Naive thymus-derived CD4-positive, alpha-beta T cell (primary cell): ENCODE measurements around the gene FBXO2. TPM values are rescaled to one million over a fixed set of nuclear protein-coding genes. Genes with fewer than 3 reads are reported as not detected.
"Not testable (repeated sequence)": the region's sequence is repeated elsewhere in the genome, so short reads cannot be mapped to it uniquely, and the experiment has no call there.

Experiments used
- ATAC-seq: fragments of 150-1000 bp; cut with Tn5 transposase; 2 replicates; pipeline ENCODE4 v1.10.0; 2021; ENCODE audit warnings: mild to moderate bottlenecking, moderate library complexity
- CTCF ChIA-PET: fragments of 350-600 bp; sonication (Branson Sonifier 250); formaldehyde crosslinking; loops from one replicate; lab custom pipeline; 2021; ENCODE audit warnings: antibody characterized with exemption; lab: Charles Lee
- POLR2A ChIA-PET: fragments of 350-600 bp; sonication (Branson Sonifier 250); formaldehyde crosslinking; loops from one replicate; lab custom pipeline; 2021; ENCODE audit warnings: antibody characterized with exemption, inconsistent platforms; lab: Charles Lee
- DNase-seq, 9 donors: peaks; one replicate each; pipeline versions ENCODE4 v3.0.0 to v3.0.0-alpha.2; 2020 to 2022; ENCODE audit warnings: mixed read lengths in 1 of 9
- H3K27ac ChIP-seq: one replicate; pipeline ENCODE4 v1.7.0; 2013; ENCODE audit warnings: mild to moderate bottlenecking, low read depth, low read length, moderate library complexity
- H3K27me3 ChIP-seq, 2 donors: one replicate each; pipeline ENCODE4 v1.7.0; 2013; ENCODE audit warnings: low read length in 2 of 2, mild to moderate bottlenecking in 2 of 2, moderate library complexity in 2 of 2; ENCODE audit not compliant: control insufficient read depth in 2 of 2, insufficient read depth in 2 of 2
- H3K36me3 ChIP-seq, 3 experiments: 1 replicate in 2 of 3; 2 replicates in 1 of 3; pipeline ENCODE4 v1.7.0; 2013; ENCODE audit warnings: low read length in 3 of 3, mild to moderate bottlenecking in 3 of 3, moderate library complexity in 1 of 3; ENCODE audit not compliant: insufficient read depth in 3 of 3, control insufficient read depth in 2 of 3
- H3K4me1 ChIP-seq, 2 donors: one replicate each; pipeline ENCODE4 v1.7.0; 2013; ENCODE audit warnings: low read length in 2 of 2, mild to moderate bottlenecking in 2 of 2, moderate library complexity in 1 of 2; ENCODE audit not compliant: control insufficient read depth in 2 of 2, insufficient read depth in 2 of 2
- H3K4me3 ChIP-seq: 2 replicates; pipeline ENCODE4 v1.7.0; 2013; ENCODE audit warnings: mild to moderate bottlenecking, low read length
- H3K9me3 ChIP-seq, 3 experiments: 1 replicate in 2 of 3; 2 replicates in 1 of 3; pipeline ENCODE4 v1.7.0; 2013; ENCODE audit warnings: low read length in 3 of 3; ENCODE audit not compliant: control insufficient read depth in 2 of 3
- H3K27ac Mint-ChIP-seq, 9 donors: one replicate each; pipeline ENCODE4 v1.8.0; 2020 to 2022; ENCODE audit warnings: mixed read lengths in 9 of 9, mild to moderate bottlenecking in 8 of 9, moderate library complexity in 5 of 9, inconsistent platforms in 2 of 9
- H3K27me3 Mint-ChIP-seq, 5 donors: one replicate each; pipeline ENCODE4 v1.8.0; 2021 to 2022; ENCODE audit warnings: mixed read lengths in 5 of 5, mild to moderate bottlenecking in 1 of 5
- H3K36me3 Mint-ChIP-seq, 5 donors: one replicate each; pipeline ENCODE4 v1.8.0; 2020 to 2022; ENCODE audit warnings: mixed read lengths in 5 of 5, mild to moderate bottlenecking in 3 of 5, inconsistent platforms in 1 of 5
- H3K4me1 Mint-ChIP-seq, 7 donors: one replicate each; pipeline ENCODE4 v1.8.0; 2020 to 2022; ENCODE audit warnings: mixed read lengths in 7 of 7, mild to moderate bottlenecking in 3 of 7, inconsistent platforms in 1 of 7
- H3K4me3 Mint-ChIP-seq, 10 donors: one replicate each; pipeline ENCODE4 v1.8.0; 2020 to 2022; ENCODE audit warnings: mild to moderate bottlenecking in 10 of 10, mixed read lengths in 10 of 10, moderate library complexity in 6 of 10, inconsistent platforms in 2 of 10
- H3K9me3 Mint-ChIP-seq, 11 donors: one replicate each; pipeline ENCODE4 v1.8.0; 2020 to 2022; ENCODE audit warnings: mixed read lengths in 11 of 11, mild to moderate bottlenecking in 4 of 11, inconsistent platforms in 1 of 11, moderate library complexity in 1 of 11
- intact Hi-C, 2 donors: fragments of 100-400 bp; cut with micrococcal nuclease; formaldehyde crosslinking; loops; one replicate each; pipeline ENCODE4 v1.15.1; 2023
- polyA plus RNA-seq, 2 donors: library from polyadenylated mRNA; unstranded; fragments of 300-500 nt; fragmentation: Illumina TruSeq; gene quantifications; one replicate each; pipeline ENCODE4 v1.2.3, GENCODE V29; 2021
- total RNA-seq, 6 experiments: library from RNA in 5 of 6; stranded (reverse) in 5 of 6; gene quantifications; 1 replicate in 5 of 6; 2 replicates in 1 of 6; pipeline ENCODE4 v1.2.3 and lab custom pipeline; 2021 to 2026

The FBXO2 gene
- total and polyA plus RNA-seq, 7 experiments from 2014 or later, result 0.97 to 7.8 (median 3.8) TPM

DNA sequence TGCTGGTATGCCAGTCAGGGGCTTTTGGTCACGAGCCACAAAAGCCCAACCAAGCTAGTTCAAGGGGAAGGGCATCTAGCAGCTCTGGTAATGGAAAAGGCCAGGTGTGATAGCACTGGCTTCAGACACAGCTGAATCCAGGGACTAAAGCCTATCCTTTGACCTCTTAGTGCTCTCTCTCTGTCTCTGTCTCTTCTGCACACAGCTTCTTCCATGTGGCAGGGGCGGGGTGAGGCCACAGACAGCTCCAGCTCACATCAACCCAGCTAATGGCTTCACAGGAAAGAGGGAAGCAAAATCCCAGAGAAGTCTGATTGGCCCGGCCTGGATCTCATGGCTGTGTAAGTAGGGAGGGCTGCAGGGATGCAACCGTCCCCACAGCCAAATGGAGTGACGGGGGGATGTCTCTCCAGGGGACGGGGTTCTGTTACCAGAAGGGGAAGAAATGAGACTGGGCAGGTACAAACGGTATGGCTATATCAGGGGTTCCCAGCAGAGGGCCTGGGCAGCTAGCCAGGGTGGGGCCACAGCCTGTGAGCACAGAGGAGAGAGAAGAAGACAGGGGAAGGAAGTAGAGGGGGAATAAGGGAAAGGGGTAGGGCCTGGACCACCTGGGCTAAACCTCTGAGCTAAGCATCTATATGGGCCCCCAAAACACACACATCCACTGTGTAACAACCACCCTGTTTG is 42.4 kb downstream of the FBXO2 start:
- ATAC-seq (no peak), DNase-seq (no peak)
- Mint-ChIP-seq H3K36me3 (no peaks in the 10 kb centered on the region), H3K4me3 (no peak overlapping the region), H3K4me1 (peaks cover 0 to 1% (median 0%) of the 10 kb centered on the region in 7 donors), H3K9me3 (no peaks in the 10 kb centered on the region), H3K27ac (no peak overlapping the region), H3K27me3 (peaks cover 0 to 11% (median 4%) of the 10 kb centered on the region in 5 donors)
- Histone ChIP-seq H3K27ac (no peak overlapping the region), H3K9me3 (no peaks in the 10 kb centered on the region), H3K36me3 (no peaks in the 10 kb centered on the region), H3K4me3 (no peak overlapping the region), H3K27me3 (no peaks in the 10 kb centered on the region), H3K4me1 (no peaks in the 10 kb centered on the region)
- ChIA-PET CTCF (no interaction called here), POLR2A (no interaction called here)
- intact Hi-C loops, result no loop called here

DNA sequence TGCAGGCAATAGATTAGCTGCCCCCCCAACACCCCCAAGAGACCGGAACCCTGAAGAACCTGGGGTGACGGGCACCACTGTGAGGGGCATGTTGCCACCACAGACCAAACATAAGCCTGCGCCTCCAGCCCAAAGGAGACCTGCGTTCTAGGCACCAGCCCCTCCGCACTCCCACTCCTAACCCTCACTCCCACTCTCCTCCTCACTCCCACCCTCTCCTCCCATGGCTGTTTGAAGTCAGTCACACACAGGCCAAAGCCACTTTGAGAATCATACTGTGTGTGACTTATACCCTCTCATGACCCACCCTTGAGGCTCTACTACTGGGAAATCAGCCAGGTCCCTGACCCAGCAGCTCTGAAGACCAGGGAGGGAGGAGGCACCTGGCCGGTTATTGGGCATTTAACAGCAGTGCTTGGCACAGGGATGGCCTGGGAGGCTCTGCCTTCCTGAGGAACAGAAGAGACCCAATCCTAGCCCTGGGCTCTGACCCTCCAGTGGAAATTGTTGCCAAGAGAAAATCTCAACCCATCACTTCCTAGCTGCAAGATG is 43.5 kb downstream of the FBXO2 start:
- Histone ChIP-seq H3K27me3 (no peaks in the 10 kb centered on the region), H3K4me1 (no peaks in the 10 kb centered on the region), H3K4me3 (no peak overlapping the region), H3K36me3 (no peaks in the 10 kb centered on the region), H3K27ac (no peak overlapping the region), H3K9me3 (no peaks in the 10 kb centered on the region)
- Mint-ChIP-seq H3K27ac (no peak overlapping the region), H3K36me3 (no peaks in the 10 kb centered on the region), H3K4me1 (peaks cover 0 to 1% (median 0%) of the 10 kb centered on the region in 7 donors), H3K4me3 (no peak overlapping the region), H3K9me3 (peaks cover 0 to 2% (median 0%) of the 10 kb centered on the region in 11 donors), H3K27me3 (peaks cover 0 to 11% (median 6%) of the 10 kb centered on the region in 5 donors)
- DNase-seq, result no peak
- intact Hi-C loops, result no loop called here
- ATAC-seq, result no peak
- ChIA-PET CTCF (no interaction called here), POLR2A (no interaction called here)

DNA sequence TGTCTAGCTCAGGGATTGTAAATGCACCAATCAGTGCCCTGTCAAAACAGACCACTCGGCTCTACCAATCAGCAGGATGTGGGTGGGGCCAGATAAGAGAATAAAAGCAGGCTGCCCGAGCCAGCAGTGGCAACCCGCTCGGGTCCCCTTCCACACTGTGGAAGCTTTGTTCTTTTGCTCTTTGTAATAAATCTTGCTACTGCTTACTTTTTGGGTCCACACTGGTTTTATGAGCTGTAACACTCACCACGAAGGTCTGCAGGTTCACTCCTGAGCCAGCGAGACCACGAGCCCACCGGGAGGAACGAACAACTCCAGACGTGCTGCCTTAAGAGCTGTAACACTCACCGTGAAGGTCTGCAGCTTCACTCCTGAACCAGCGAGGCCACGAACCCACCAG is 44.9 kb downstream of the FBXO2 start:
- CTCF ChIA-PET, H3K27ac Mint-ChIP-seq, intact Hi-C loops, H3K9me3 ChIP-seq, H3K4me3 ChIP-seq, H3K27me3 Mint-ChIP-seq, H3K27me3 ChIP-seq, ATAC-seq, H3K9me3 Mint-ChIP-seq, H3K4me3 Mint-ChIP-seq, H3K4me1 Mint-ChIP-seq, H3K36me3 Mint-ChIP-seq, DNase-seq, POLR2A ChIA-PET, H3K27ac ChIP-seq, H3K4me1 ChIP-seq, H3K36me3 ChIP-seq: not testable (repeated sequence)

DNA sequence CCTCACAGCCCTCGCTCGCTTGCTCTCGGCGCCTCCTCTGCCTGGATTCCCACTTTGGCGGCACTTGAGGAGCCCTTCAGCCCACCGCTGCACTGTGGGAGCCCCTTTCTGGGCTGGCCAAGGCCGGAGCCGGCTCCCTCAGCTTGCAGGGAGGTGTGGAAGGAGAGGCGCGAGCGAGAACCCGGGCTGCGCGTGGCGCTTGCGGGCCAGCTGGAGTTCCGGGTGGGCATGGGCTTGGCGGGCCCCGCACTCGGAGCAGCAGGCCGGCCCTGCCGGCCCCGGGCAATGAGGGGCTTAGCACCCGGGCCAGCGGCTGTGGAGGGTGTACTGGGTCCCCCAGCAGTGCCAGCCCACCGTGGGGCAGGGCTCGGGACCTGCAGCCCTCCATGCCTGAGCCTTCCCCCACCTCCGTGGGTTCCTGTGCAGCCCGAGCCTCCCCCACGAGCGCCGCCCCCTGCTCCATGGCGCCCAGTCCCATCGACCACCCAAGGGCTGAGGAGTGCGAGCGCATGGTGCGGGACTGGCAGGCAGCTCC is 45.6 kb downstream of the FBXO2 start:
- H3K4me3 ChIP-seq, H3K36me3 ChIP-seq, H3K4me1 ChIP-seq, DNase-seq, H3K9me3 Mint-ChIP-seq, ATAC-seq, H3K27ac ChIP-seq, H3K4me3 Mint-ChIP-seq, H3K36me3 Mint-ChIP-seq, CTCF ChIA-PET, intact Hi-C loops, H3K4me1 Mint-ChIP-seq, H3K27me3 Mint-ChIP-seq, POLR2A ChIA-PET, H3K9me3 ChIP-seq, H3K27me3 ChIP-seq, H3K27ac Mint-ChIP-seq: not testable (repeated sequence)

DNA sequence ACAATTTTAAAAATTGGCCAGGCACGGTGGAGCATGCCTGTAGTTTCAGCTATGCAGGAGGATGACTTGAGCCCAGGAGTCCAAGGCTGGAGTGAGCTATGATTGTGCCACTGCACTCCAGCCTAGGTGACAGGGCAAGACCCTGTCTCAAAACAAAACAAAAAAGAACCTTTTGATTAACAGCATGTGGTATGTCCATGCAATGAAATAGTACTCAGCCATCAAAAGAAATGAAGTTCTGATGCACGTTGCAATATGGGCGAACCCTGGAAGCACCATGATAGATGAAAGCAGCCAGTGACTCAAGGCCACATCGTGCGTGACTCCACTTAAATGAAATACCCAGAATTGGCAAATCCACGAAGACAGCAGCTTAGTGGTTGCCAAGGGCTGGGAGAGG is 47.5 kb downstream of the FBXO2 start:
- no peak for DNase-seq
- Histone ChIP-seq H3K27ac (no peak overlapping the region), H3K36me3 (no peaks in the 10 kb centered on the region), H3K4me1 (no peaks in the 10 kb centered on the region), H3K27me3 (no peaks in the 10 kb centered on the region), H3K9me3 (no peaks in the 10 kb centered on the region), H3K4me3 (no peak overlapping the region)
- ChIA-PET CTCF (no interaction called here), POLR2A (no interaction called here)
- Mint-ChIP-seq H3K4me3 (no peak overlapping the region), H3K9me3 (peaks cover 0 to 3% (median 0%) of the 10 kb centered on the region in 11 donors), H3K27me3 (peaks cover 0 to 8% (median 5%) of the 10 kb centered on the region in 5 donors), H3K27ac (no peak overlapping the region), H3K36me3 (no peaks in the 10 kb centered on the region), H3K4me1 (peaks cover 0 to 3% (median 0%) of the 10 kb centered on the region in 7 donors)
- no peak for ATAC-seq
- intact Hi-C loops, result no loop called here

DNA sequence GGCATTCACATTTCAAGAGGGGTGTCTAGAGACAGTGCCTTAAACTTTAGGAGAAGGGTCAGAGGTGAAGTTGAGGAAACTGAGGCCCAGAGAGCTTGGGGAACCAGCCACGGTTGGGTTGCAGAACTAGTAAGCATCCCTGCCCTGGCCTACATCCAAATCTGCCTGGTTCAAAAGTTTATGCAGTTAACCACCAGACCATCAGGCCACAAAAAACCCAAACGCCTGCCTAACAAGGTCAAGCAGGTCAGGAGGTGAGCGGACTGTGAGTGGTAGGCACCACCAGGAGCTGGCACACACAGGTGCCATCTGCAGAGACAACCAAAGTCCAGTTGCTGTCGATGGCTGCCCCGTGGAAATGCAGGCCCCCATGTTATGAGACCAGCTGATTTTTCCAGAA is 51.2 kb downstream of the FBXO2 start:
- DNase-seq (no peak), ATAC-seq (no peak)
- ChIA-PET CTCF (no interaction called here), POLR2A (no interaction called here)
- no peaks in the 10 kb centered on the region for H3K27me3 ChIP-seq
- H3K4me1 Mint-ChIP-seq, result peaks cover 0 to 3% (median 0%) of the 10 kb centered on the region in 7 donors
- intact Hi-C loops, result no loop called here
- H3K36me3 Mint-ChIP-seq, result no peaks in the 10 kb centered on the region
- H3K27ac ChIP-seq, result no peak overlapping the region
- no peaks in the 10 kb centered on the region for H3K4me1 ChIP-seq
- no peaks in the 10 kb centered on the region for H3K36me3 ChIP-seq
- no peak overlapping the region for H3K4me3 ChIP-seq
- no peak overlapping the region for H3K27ac Mint-ChIP-seq
- no peaks in the 10 kb centered on the region for H3K9me3 ChIP-seq
- H3K27me3 Mint-ChIP-seq, result peaks cover 0 to 6% (median 5%) of the 10 kb centered on the region in 5 donors
- H3K9me3 Mint-ChIP-seq, result peaks cover 0 to 3% (median 0%) of the 10 kb centered on the region in 11 donors
- no peak overlapping the region for H3K4me3 Mint-ChIP-seq

DNA sequence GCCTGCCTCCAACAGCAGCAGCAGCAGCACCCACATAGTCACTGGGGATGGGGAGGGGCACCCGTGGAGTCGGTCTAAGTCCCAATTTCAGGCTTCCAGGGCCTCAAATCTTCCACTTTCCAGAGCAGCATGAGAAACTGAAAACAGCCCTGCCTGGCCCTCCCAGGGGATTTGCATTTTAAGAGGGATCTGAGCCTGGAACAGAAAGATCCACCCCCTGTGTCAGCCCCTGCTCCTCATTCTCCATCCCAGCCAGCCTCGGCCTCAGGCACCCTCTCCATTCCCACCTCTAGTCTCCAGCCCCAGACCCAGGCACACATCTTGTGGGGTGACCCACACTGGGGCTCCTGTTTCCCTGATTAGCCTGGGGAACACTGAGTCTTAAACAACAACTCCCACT is 51.8 kb downstream of the FBXO2 start:
- no peaks in the 10 kb centered on the region for H3K36me3 Mint-ChIP-seq
- ATAC-seq (no peak), DNase-seq (no peak)
- ChIA-PET POLR2A (no interaction called here), CTCF (no interaction called here)
- H3K4me1 Mint-ChIP-seq, result peaks cover 0 to 3% (median 0%) of the 10 kb centered on the region in 7 donors
- H3K4me3 Mint-ChIP-seq, result no peak overlapping the region
- Histone ChIP-seq H3K27ac (no peak overlapping the region), H3K9me3 (no peaks in the 10 kb centered on the region), H3K4me3 (no peak overlapping the region), H3K4me1 (no peaks in the 10 kb centered on the region), H3K36me3 (no peaks in the 10 kb centered on the region), H3K27me3 (no peaks in the 10 kb centered on the region)
- H3K27me3 Mint-ChIP-seq, result peaks cover 0 to 6% (median 4%) of the 10 kb centered on the region in 5 donors
- H3K27ac Mint-ChIP-seq, result no peak overlapping the region
- H3K9me3 Mint-ChIP-seq, result peaks cover 0 to 3% (median 0%) of the 10 kb centered on the region in 11 donors
- intact Hi-C loops, result no loop called here
